GM12878 (cell line): ENCODE data around the gene ACCSL. TPM values are rescaled to one million over a fixed set of nuclear protein-coding genes. Genes with fewer than 3 reads are reported as not detected.

ENCODE experiments used
- ATAC-seq: fragments of 200-7000 bp; cut with Tn5 transposase; 3 replicates; pipeline ENCODE4 v1.9.1; 2020; ENCODE audit warnings: mild to moderate bottlenecking, moderate library complexity
- BruUV-seq: library from RNA; stranded (reverse); fragments of 400-500 nt; replicated peaks from 2 replicates; lab custom pipeline; 2021; lab: Mats Ljungman, UMichigan
- CTCF ChIA-PET: fragments of 300-600 bp; sonication (Branson Sonifier 250); formaldehyde crosslinking; extraction: SDS; loops from one replicate; lab custom pipeline; 2021; ENCODE audit warnings: inconsistent platforms; lab: Yijun Ruan, JAX
- POLR2A ChIA-PET: fragments of 350-600 bp; formaldehyde crosslinking; extraction: SDS; loops from one replicate; lab custom pipeline; 2021; ENCODE audit warnings: inconsistent platforms; lab: Charles Lee
- RAD21 ChIA-PET: fragments of 300-600 bp; sonication (Branson Sonifier 250); formaldehyde crosslinking; loops from one replicate; lab custom pipeline; 2023; ENCODE audit warnings: antibody characterized with exemption; ENCODE audit not compliant: unreplicated experiment; lab: Charles Lee
- SMC1A ChIA-PET: fragments of 300-600 bp; sonication (Branson Sonifier 250); formaldehyde crosslinking; loops from one replicate; lab custom pipeline; 2023; ENCODE audit not compliant: unreplicated experiment, uncharacterized antibody; lab: Charles Lee
- DNase-seq: peaks from one replicate; pipeline ENCODE4 v3.0.0-alpha.2; 2011; ENCODE audit warnings: low read depth, low spot score
- FAIRE-seq: peaks from 3 replicates; lab custom pipeline; 2011; peaks lifted over from hg19 to GRCh38; lab: Jason Lieb, UNC
- H2AFZ ChIP-seq: 2 replicates; pipeline ENCODE4 v1.6.0; 2011; ENCODE audit warnings: low read depth, low read length, control low read depth; ENCODE audit not compliant: control insufficient read depth
- H3K27ac ChIP-seq: 2 replicates; pipeline ENCODE4 v1.5.1; 2011; ENCODE audit warnings: control low read depth; ENCODE audit not compliant: control insufficient read depth, insufficient read depth
- H3K27me3 ChIP-seq, 2 experiments: replicated peaks in 1 of 2; 2 replicates each; pipeline versions ENCODE4 v1.6.0 to v1.6.1; 2011; ENCODE audit warnings: low read length in 1 of 2; ENCODE audit not compliant: control insufficient read depth in 2 of 2, insufficient read depth in 2 of 2
- H3K36me3 ChIP-seq, 2 experiments: 2 replicates each; pipeline ENCODE4 v1.5.1; 2011; ENCODE audit warnings: low read length in 1 of 2; ENCODE audit not compliant: control insufficient read depth in 2 of 2, insufficient read depth in 2 of 2
- H3K4me1 ChIP-seq: 2 replicates; pipeline ENCODE4 v1.6.1; 2011; ENCODE audit warnings: mild to moderate bottlenecking, low read length, moderate library complexity, mixed read lengths; ENCODE audit not compliant: control insufficient read depth, insufficient read depth
- H3K4me2 ChIP-seq: 2 replicates; pipeline ENCODE4 v1.6.0; 2011; ENCODE audit warnings: control low read depth; ENCODE audit not compliant: control insufficient read depth, insufficient read depth
- H3K4me3 ChIP-seq: fragments of 200-600 bp; sonication (generic); 2 replicates; pipeline ENCODE4 v1.5.1; 2016
- H3K79me2 ChIP-seq: 2 replicates; pipeline ENCODE4 v1.6.0; 2011; ENCODE audit warnings: low read length; ENCODE audit not compliant: control insufficient read depth, insufficient read depth
- H3K9ac ChIP-seq: 2 replicates; pipeline ENCODE4 v1.8.0; 2011; ENCODE audit warnings: low read length, control low read depth, mixed read lengths; ENCODE audit not compliant: control insufficient read depth, insufficient read depth
- H3K9me3 ChIP-seq: replicated peaks from 3 replicates; pipeline ENCODE4 v1.5.1; 2011; ENCODE audit warnings: mild to moderate bottlenecking, low read length; ENCODE audit not compliant: control insufficient read depth, insufficient read depth
- H4K20me1 ChIP-seq: 2 replicates; pipeline ENCODE4 v1.6.0; 2011; ENCODE audit not compliant: control insufficient read depth, insufficient read depth
- RAD51 ChIP-seq: fragments of 450-650 bp; IDR thresholded peaks from 2 replicates; pipeline ENCODE4 v1.6.1; 2016; ENCODE audit warnings: moderate library complexity, mild to moderate bottlenecking, inconsistent platforms
- SIX5 ChIP-seq: IDR thresholded peaks from 2 replicates; pipeline ENCODE4 v1.6.1; 2011; ENCODE audit warnings: mild to moderate bottlenecking, low read depth, low read length, moderate library complexity; ENCODE audit not compliant: severe bottlenecking
- SMARCA5 ChIP-seq: fragments of 450-650 bp; IDR thresholded peaks from 2 replicates; pipeline ENCODE4 v1.6.1; 2017; ENCODE audit warnings: mild to moderate bottlenecking
- STAT1 ChIP-seq: fragments of 450-650 bp; conservative IDR thresholded peaks from 2 replicates; pipeline ENCODE4 v1.6.1; 2014; ENCODE audit warnings: antibody characterized with exemption, mild to moderate bottlenecking
- WGBS: methylation state at CpG from one replicate; pipeline ENCODE4 v1.1.6; 2016; ENCODE audit warnings: low lambda C conversion rate; ENCODE audit not compliant: insufficient replicate concordance, insufficient coverage; ENCODE audit errors: missing lambda C conversion rate; 5-methylcytosine and 5-hydroxymethylcytosine counted together
- in situ Hi-C: fragments of 300-500 bp; cut with MboI; formaldehyde crosslinking; loops from 9 replicates; pipeline ENCODE4 v1.14.3; 2018; ENCODE audit warnings: mixed read lengths
- intact Hi-C: fragments of 100-400 bp; cut with micrococcal nuclease; formaldehyde crosslinking; loops from one replicate; pipeline ENCODE4 v1.14.2; 2022; ENCODE audit not compliant: unreplicated experiment
- polyA plus RNA-seq, 11 experiments: library from polyadenylated mRNA; depleted of rRNA in 4 of 11; unstranded in 6 of 11; stranded (reverse) in 5 of 11; fragments of >200 nt; fragmentation: Nextera tagmentation in 4 of 11; fragmentation: Illumina TruSeq in 1 of 11; extraction: Ambion mirVana in 4 of 11; extraction: Trizol in 1 of 11; gene quantifications; 1 replicate in 1 of 11; 2 replicates in 10 of 11; pipeline versions ENCODE4 v1.2.1 to v1.2.3, GENCODE V29; 2011 to 2016; ENCODE audit warnings: inconsistent platforms in 2 of 11, missing spikeins in 2 of 11, low read depth in 1 of 11
- total RNA-seq, 4 experiments: library from RNA; depleted of rRNA in 3 of 4; stranded (reverse); fragments of >200 nt in 3 of 4; fragmentation: Illumina TruSeq in 1 of 4; extraction: Trizol in 1 of 4; gene quantifications; 2 replicates each; pipeline versions ENCODE4 v1.2.1 to v1.2.3, GENCODE V29; 2013 to 2021
- TF ChIP-seq, protein P1 (sequence below): fragments of 450-650 bp; IDR thresholded peaks from 2 replicates; pipeline ENCODE4 v1.6.1; 2014; ENCODE audit warnings: mild to moderate bottlenecking

ACCSL gene
- total and polyA plus RNA-seq, 10 of the 15 experiments (the other 5 are each of a cell fraction or from before 2014, with no cell fraction given): 0.15 TPM; not detected in 9

DNA sequence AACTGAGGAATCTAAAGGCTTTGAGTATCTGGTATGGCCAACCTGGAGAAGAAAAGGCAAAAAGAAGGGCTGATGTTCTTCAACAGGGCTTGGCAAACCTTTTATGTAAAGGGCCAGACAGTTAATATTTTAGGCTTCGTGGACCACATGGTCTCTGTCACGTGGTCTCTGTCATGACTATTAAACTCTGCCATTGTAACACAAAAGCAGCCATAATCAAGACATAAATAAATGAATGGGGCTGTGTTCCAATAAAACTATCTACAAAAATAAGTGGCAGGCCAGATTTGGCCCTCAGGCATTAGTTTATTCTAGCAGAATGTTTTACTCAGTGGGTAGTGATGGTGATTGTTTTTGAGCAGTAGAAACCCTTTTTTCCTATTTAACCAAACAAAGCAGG, 483 bp upstream of the ACCSL start:
- POLR2A ChIA-PET: no interaction called here
- no peaks in the 10 kb centered on the region for H3K4me1 ChIP-seq
- no peaks in the 10 kb centered on the region for H3K36me3 ChIP-seq
- DNase-seq (no peak), ATAC-seq (no peak), FAIRE-seq (no peak)
- H4K20me1 ChIP-seq: no peaks in the 10 kb centered on the region
- RAD21 ChIA-PET: no interaction called here
- SMC1A ChIA-PET: no interaction called here
- H3K9ac ChIP-seq: no peak overlapping the region
- H2AFZ ChIP-seq: no peak overlapping the region
- no peak overlapping the region for H3K4me3 ChIP-seq
- no peaks in the 10 kb centered on the region; a peak in 1 of 4 replicates for H3K27me3 ChIP-seq
- CTCF ChIA-PET: no interaction called here
- H3K4me2 ChIP-seq: no peak overlapping the region
- no peaks in the 10 kb centered on the region for H3K79me2 ChIP-seq
- in situ Hi-C loops (no loop called here), intact Hi-C loops (loop anchor here (10.0 kb wide), 2 partner anchors 58 to 62 kb away; no protein-coding TSS in a partner anchor)
- no peaks in the 10 kb centered on the region for H3K9me3 ChIP-seq
- TF ChIP-seq, protein P1, sequence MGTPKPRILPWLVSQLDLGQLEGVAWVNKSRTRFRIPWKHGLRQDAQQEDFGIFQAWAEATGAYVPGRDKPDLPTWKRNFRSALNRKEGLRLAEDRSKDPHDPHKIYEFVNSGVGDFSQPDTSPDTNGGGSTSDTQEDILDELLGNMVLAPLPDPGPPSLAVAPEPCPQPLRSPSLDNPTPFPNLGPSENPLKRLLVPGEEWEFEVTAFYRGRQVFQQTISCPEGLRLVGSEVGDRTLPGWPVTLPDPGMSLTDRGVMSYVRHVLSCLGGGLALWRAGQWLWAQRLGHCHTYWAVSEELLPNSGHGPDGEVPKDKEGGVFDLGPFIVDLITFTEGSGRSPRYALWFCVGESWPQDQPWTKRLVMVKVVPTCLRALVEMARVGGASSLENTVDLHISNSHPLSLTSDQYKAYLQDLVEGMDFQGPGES: no peak
- no peak for TF ChIP-seq SMARCA5
- 0 out of 2 replicates have a peak, but pooled peaks have one; percentile 17 for TF ChIP-seq RAD51
- no peak overlapping the region for H3K27ac ChIP-seq
- WGBS: 2% methylated on average over 2 of the region's 2 CpGs
- BruUV-seq: no TSS peak

DNA sequence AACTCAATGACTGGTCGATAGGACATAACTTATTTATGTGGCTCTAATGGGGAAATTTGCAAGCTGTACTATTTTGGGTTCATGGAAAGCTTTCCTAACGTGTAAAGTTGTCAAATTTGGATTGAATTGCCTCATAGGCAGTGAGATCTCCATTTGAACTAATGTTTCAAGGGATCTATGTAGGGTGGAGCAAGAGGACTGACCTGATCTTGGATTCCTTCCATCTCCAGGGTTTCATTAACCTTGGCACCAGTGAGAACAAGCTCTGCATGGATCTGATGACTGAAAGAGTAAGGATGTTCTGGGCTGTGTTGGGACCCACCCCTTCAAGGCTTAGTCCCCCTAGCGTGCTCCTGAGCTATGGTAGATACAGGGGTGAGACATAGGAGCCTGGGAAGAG, 2.1 kb downstream of the ACCSL start:
- ChIA-PET RAD21 (no interaction called here), CTCF (no interaction called here)
- H3K36me3 ChIP-seq: no peaks in the 10 kb centered on the region
- DNase-seq (no peak), FAIRE-seq (no peak)
- no peak overlapping the region for H2AFZ ChIP-seq
- H3K4me2 ChIP-seq: no peak overlapping the region
- no TSS peak for BruUV-seq
- no peaks in the 10 kb centered on the region for H3K4me1 ChIP-seq
- intact Hi-C loops: loop anchor here (10.0 kb wide), 2 partner anchors 55 to 65 kb away; no protein-coding TSS in a partner anchor
- no peak overlapping the region for H3K9ac ChIP-seq
- no peaks in the 10 kb centered on the region; a peak in 1 of 4 replicates for H3K27me3 ChIP-seq
- TF ChIP-seq STAT1: no peak
- TF ChIP-seq SIX5: no peak
- TF ChIP-seq, all 136 proteins: peak for 0
- Histone ChIP-seq H4K20me1 (no peaks in the 10 kb centered on the region), H3K9me3 (no peaks in the 10 kb centered on the region), H3K79me2 (no peaks in the 10 kb centered on the region), H3K27ac (no peak overlapping the region), H3K4me3 (no peak overlapping the region)
- SMC1A ChIA-PET: no interaction called here
- 10% methylated on average over 3 of the region's 3 CpGs for WGBS
- POLR2A ChIA-PET: no interaction called here
- ATAC-seq: no peak
- in situ Hi-C loops: no loop called here
